PC-3 (cell line): ENCODE measurements around the gene CD82. TPM values are rescaled to one million over a fixed set of nuclear protein-coding genes. Genes with fewer than 3 reads are reported as not detected.

Experiments
- ATAC-seq: fragments of 200-7000 bp; cut with Tn5 transposase; 2 replicates; pipeline ENCODE4 v1.9.1; 2020; ENCODE audit warnings: mild to moderate bottlenecking, moderate library complexity
- BruUV-seq: library from RNA; stranded (reverse); fragments of 400-500 nt; replicated peaks from 2 replicates; lab custom pipeline; 2021; lab: Mats Ljungman, UMichigan
- CTCF ChIA-PET: fragments of 300-600 bp; sonication (Branson Sonifier 250); formaldehyde crosslinking; loops from one replicate; lab custom pipeline; 2022; ENCODE audit warnings: antibody characterized with exemption; lab: Charles Lee
- POLR2A ChIA-PET: fragments of 300-600 bp; sonication (Branson Sonifier 250); formaldehyde crosslinking; loops from one replicate; lab custom pipeline; 2022; ENCODE audit warnings: antibody characterized with exemption; ENCODE audit not compliant: unreplicated experiment; lab: Charles Lee
- DNase-seq: peaks from one replicate; pipeline ENCODE4 v3.0.0-alpha.2; 2015
- H2AFZ ChIP-seq: fragments of 300-600 bp; sonication (generic); 2 replicates; pipeline ENCODE4 v1.6.0; 2016; ENCODE audit warnings: antibody characterized with exemption, low read length
- H3F3A ChIP-seq: fragments of 300-600 bp; sonication (generic); one replicate; pipeline ENCODE4 v1.6.0; 2017; ENCODE audit warnings: antibody characterized with exemption, low read length, control low read depth, mild to moderate bottlenecking; ENCODE audit not compliant: unreplicated experiment
- H3K27ac ChIP-seq: fragments of 300-600 bp; sonication (generic); 2 replicates; pipeline ENCODE4 v1.5.1; 2016; ENCODE audit warnings: mild to moderate bottlenecking, low read length
- H3K27me3 ChIP-seq: fragments of 300-600 bp; sonication (generic); 2 replicates; pipeline ENCODE4 v1.6.1; 2016; ENCODE audit warnings: low read length, mixed read lengths
- H3K36me3 ChIP-seq: fragments of 300-600 bp; sonication (generic); 2 replicates; pipeline ENCODE4 v1.6.1; 2016; ENCODE audit warnings: low read depth, mixed run types, low read length, mixed read lengths
- H3K4me1 ChIP-seq: fragments of 300-600 bp; sonication (generic); 2 replicates; pipeline ENCODE4 v1.5.1; 2016; ENCODE audit warnings: low read length; ENCODE audit not compliant: insufficient read depth
- H3K4me2 ChIP-seq: fragments of 300-600 bp; sonication (generic); 2 replicates; pipeline ENCODE4 v1.6.0; 2016; ENCODE audit warnings: low read length
- H3K4me3 ChIP-seq: fragments of 300-600 bp; sonication (generic); 2 replicates; pipeline ENCODE4 v1.5.1; 2016; ENCODE audit warnings: mild to moderate bottlenecking, low read length, mixed read lengths
- H3K79me2 ChIP-seq: fragments of 300-600 bp; sonication (generic); 2 replicates; pipeline ENCODE4 v1.6.1; 2017; ENCODE audit warnings: low read length, mixed read lengths
- H3K9ac ChIP-seq: fragments of 300-600 bp; sonication (generic); 2 replicates; pipeline ENCODE4 v1.6.0; 2016; ENCODE audit warnings: mild to moderate bottlenecking, low read length
- H3K9me2 ChIP-seq: fragments of 300-600 bp; sonication (generic); replicated peaks from 2 replicates; pipeline ENCODE4 v1.6.1; 2016; ENCODE audit warnings: mixed run types, low read length, mixed read lengths
- H3K9me3 ChIP-seq: fragments of 300-600 bp; sonication (generic); 2 replicates; pipeline ENCODE4 v1.6.1; 2016; ENCODE audit warnings: low read length, mixed read lengths
- H4K20me1 ChIP-seq: fragments of 300-600 bp; sonication (generic); 2 replicates; pipeline ENCODE4 v1.6.1; 2016; ENCODE audit warnings: low read length, mixed read lengths
- EZH2 ChIP-seq: fragments of 300-600 bp; sonication (generic); IDR thresholded peaks from one replicate; pipeline ENCODE4 v1.6.1; 2017; ENCODE audit warnings: antibody characterized with exemption, mild to moderate bottlenecking, low read length; ENCODE audit not compliant: unreplicated experiment
- EZH2phosphoT487 ChIP-seq: fragments of 300-600 bp; sonication (generic); IDR thresholded peaks from 2 replicates; pipeline ENCODE4 v1.6.1; 2018; ENCODE audit warnings: mild to moderate bottlenecking, antibody characterized with exemption, low read length, borderline replicate concordance
- intact Hi-C: fragments of 100-400 bp; cut with micrococcal nuclease; formaldehyde crosslinking; loops from 2 replicates; pipeline ENCODE4 v1.9.0; 2023
- total RNA-seq: library from RNA; depleted of rRNA; stranded (reverse); fragments of >200 nt; gene quantifications from 2 replicates; pipeline ENCODE4 v1.2.3, GENCODE V29; 2014
- TF ChIP-seq, protein P1 (sequence below): fragments of 300-600 bp; sonication (generic); conservative IDR thresholded peaks from 2 replicates; pipeline ENCODE4 v1.5.1; 2017; ENCODE audit warnings: antibody characterized with exemption, low read depth, mild to moderate bottlenecking, low read length

CD82 gene
- total RNA-seq, 1 experiment from 2014 or later: 5.0 TPM

DNA sequence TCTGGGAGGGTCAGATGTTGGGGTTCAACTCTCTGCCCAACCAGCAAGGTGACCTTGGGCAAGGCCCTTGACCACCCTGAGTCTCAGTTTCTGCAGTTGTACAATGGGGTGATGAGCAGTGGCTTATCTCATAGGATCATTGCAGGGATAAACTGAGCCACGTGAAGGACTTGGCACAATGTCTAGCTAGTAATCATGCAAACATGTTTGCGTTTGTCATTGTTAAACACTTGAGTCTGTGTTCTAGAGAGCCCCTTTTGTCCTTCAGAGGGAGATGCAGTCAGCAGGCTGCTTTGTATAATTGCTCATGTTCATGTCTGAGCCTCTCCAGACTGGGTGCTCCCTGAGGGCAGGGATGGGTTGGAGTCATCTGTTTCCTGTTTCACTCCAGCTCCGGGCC is 15.8 kb downstream of the CD82 start:
- no TSS peak for BruUV-seq
- ATAC-seq: no peak
- intact Hi-C loops: no loop called here
- H3K9me2 ChIP-seq: no peaks in the 10 kb centered on the region
- H4K20me1 ChIP-seq: no peaks in the 10 kb centered on the region
- DNase-seq: no peak
- no peak overlapping the region for H3K9ac ChIP-seq
- H3K27me3 ChIP-seq: no peaks in the 10 kb centered on the region
- H3K79me2 ChIP-seq: no peaks in the 10 kb centered on the region
- no peak overlapping the region for H3K4me3 ChIP-seq
- no peaks in the 10 kb centered on the region for H3K36me3 ChIP-seq
- TF ChIP-seq, protein P1, sequence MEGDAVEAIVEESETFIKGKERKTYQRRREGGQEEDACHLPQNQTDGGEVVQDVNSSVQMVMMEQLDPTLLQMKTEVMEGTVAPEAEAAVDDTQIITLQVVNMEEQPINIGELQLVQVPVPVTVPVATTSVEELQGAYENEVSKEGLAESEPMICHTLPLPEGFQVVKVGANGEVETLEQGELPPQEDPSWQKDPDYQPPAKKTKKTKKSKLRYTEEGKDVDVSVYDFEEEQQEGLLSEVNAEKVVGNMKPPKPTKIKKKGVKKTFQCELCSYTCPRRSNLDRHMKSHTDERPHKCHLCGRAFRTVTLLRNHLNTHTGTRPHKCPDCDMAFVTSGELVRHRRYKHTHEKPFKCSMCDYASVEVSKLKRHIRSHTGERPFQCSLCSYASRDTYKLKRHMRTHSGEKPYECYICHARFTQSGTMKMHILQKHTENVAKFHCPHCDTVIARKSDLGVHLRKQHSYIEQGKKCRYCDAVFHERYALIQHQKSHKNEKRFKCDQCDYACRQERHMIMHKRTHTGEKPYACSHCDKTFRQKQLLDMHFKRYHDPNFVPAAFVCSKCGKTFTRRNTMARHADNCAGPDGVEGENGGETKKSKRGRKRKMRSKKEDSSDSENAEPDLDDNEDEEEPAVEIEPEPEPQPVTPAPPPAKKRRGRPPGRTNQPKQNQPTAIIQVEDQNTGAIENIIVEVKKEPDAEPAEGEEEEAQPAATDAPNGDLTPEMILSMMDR: no peak
- TF ChIP-seq EZH2phosphoT487 (no peak), EZH2 (no peak)
- no peaks in the 10 kb centered on the region for H3F3A ChIP-seq
- H2AFZ ChIP-seq: no peak overlapping the region
- ChIA-PET POLR2A (no interaction called here), CTCF (interaction anchor here (1.1 kb wide), 1 partner anchor 36 kb away, joined by 3 read pairs; no protein-coding TSS in a partner anchor)
- no peaks in the 10 kb centered on the region for H3K9me3 ChIP-seq
- H3K4me2 ChIP-seq: no peak overlapping the region
- no peak overlapping the region for H3K27ac ChIP-seq
- no peaks in the 10 kb centered on the region for H3K4me1 ChIP-seq

DNA sequence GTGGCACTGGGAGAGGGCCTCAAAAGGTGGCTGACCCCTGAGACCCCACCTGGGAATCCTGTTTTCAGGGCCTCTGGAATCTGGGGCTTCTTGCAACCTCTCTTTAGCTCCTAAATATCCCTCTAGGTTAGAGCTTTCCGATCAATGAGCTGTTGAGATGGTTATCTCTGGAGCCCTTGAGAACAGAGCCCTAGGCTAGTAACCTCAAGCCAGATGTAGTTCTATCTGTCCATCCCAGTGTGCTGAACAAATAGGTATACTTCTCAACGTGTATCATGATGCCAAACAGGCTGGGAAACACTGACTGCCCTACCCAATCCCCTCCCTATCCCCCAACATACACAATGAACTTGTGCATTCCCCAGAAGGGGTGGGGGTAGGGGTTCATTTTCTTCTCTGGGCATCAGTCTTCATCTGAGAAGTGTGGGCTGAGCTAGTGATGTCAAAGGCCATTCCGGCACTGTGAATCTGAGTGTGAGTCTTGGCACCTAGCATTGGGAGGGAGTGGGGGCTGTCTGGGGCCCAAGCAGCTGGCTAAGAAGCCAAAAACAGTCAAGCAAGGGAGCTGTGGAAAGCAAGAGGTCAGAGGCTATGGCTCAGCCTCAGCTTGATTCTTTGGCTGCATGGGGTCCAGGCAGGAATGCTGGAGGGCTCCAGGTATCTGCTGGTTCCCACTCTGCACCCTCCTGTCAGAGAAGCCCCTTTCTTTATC is 17.3 kb downstream of the CD82 start:
- H3K36me3 ChIP-seq: no peaks in the 10 kb centered on the region
- ChIA-PET POLR2A (no interaction called here), CTCF (no interaction called here)
- intact Hi-C loops: no loop called here
- H2AFZ ChIP-seq: no peak overlapping the region
- H3K9me3 ChIP-seq: no peaks in the 10 kb centered on the region
- no peak for DNase-seq
- no peak overlapping the region for H3K4me2 ChIP-seq
- no peaks in the 10 kb centered on the region for H3K9me2 ChIP-seq
- no peaks in the 10 kb centered on the region for H3F3A ChIP-seq
- no peaks in the 10 kb centered on the region for H3K27me3 ChIP-seq
- no peak overlapping the region for H3K27ac ChIP-seq
- TF ChIP-seq EZH2phosphoT487 (no peak), EZH2 (no peak)
- no peaks in the 10 kb centered on the region for H3K79me2 ChIP-seq
- H4K20me1 ChIP-seq: no peaks in the 10 kb centered on the region
- no peak for ATAC-seq
- no peaks in the 10 kb centered on the region for H3K4me1 ChIP-seq
- no peak overlapping the region for H3K4me3 ChIP-seq
- H3K9ac ChIP-seq: no peak overlapping the region
- no TSS peak for BruUV-seq

DNA sequence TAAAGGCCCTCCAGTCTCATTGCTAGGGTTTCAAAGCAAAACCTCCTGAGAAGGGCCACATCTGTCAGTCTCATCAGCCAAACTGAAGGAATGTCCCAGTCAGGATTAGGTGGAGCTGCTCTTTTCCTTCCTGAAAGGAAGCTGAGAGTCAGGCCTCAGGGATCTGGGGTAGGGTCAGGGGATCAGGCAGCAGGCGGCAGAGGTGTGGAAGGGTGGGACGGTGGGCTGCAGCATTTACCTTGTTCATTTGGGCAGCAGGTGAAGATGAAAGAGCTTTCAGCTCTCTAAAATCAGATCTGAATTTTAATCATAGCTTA is 17.8 kb downstream of the CD82 start:
- Histone ChIP-seq H3K27ac (no peak overlapping the region), H3K9ac (no peak overlapping the region), H4K20me1 (no peaks in the 10 kb centered on the region), H3K79me2 (no peaks in the 10 kb centered on the region), H3F3A (no peaks in the 10 kb centered on the region), H3K27me3 (no peaks in the 10 kb centered on the region), H3K9me3 (no peaks in the 10 kb centered on the region), H3K4me3 (no peak overlapping the region), H3K36me3 (no peaks in the 10 kb centered on the region), H3K4me2 (no peak overlapping the region), H2AFZ (no peak overlapping the region), H3K4me1 (no peaks in the 10 kb centered on the region), H3K9me2 (no peaks in the 10 kb centered on the region)
- ChIA-PET CTCF (no interaction called here), POLR2A (no interaction called here)
- no peak for ATAC-seq
- intact Hi-C loops: no loop called here
- no peak for DNase-seq
- TF ChIP-seq, protein P1: no peak
- no peak for TF ChIP-seq EZH2phosphoT487
- TF ChIP-seq EZH2: no peak
- no TSS peak for BruUV-seq
